ENCODE data around the gene MYL5. TPM values are rescaled to one million over a fixed set of nuclear protein-coding genes. Genes with fewer than 3 reads are reported as not detected.

MYL5 gene
- total RNA-seq, 2 donors from 2014 or later, result 14.6 to 25.7 TPM

DNA sequence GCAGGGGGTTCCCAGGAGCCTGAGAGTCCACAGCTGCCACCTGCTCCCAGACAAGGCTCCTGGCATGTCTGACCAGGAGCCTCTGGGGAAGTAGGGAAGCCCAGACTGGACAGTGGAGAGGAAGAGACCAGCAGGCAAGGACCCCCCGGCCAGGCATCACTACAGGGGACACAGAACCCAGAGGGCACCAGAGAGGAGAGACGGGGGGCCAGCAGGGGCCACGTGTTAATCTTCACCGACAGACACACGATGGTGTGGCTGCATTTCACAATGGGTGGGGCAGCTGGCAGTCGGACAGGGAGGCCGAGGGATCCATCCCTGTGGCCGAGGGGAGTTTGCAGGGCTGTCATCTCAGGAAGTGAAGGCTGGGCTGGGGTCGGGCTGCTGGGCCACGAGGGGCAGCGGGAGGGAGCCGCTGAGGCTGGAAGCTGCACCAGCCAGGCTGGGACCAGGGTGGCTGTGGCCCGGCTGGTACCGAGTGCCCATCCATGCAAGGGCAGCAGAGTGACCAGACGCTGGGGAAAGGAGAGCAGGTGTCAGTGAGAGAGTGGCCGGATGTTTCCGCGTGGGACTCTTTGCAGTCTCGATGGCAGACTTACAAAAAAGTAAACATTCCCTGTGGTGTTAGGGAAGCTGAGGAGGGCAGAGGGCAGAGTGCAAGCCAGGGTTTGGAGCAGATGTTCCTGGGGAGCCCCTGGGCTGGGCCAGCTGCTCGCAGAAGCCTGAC, 44.3 kb upstream of the MYL5 start:
- Histone ChIP-seq H3K4me3 (no peak overlapping the region), H3K27ac (no peak overlapping the region), H3K36me3 (no peaks in the 10 kb centered on the region), H3K4me1 (replicated peaks) (no peaks in the 10 kb centered on the region), H3K27me3 (replicated peaks; ENCODE audit: insufficient read depth) (no peaks in the 10 kb centered on the region), H3K9me3 (no peaks in the 10 kb centered on the region)
- WGBS, result 65% methylated on average over 20 of the region's 20 CpGs
- intact Hi-C loops (cut with DNase I), result no loop called here
- TF ChIP-seq POLR2AphosphoS5 (IDR thresholded peaks at IDR 0.05) (no peak), POLR2A (IDR thresholded peaks at IDR 0.05) (no peak)
- TF ChIP-seq, protein P1, sequence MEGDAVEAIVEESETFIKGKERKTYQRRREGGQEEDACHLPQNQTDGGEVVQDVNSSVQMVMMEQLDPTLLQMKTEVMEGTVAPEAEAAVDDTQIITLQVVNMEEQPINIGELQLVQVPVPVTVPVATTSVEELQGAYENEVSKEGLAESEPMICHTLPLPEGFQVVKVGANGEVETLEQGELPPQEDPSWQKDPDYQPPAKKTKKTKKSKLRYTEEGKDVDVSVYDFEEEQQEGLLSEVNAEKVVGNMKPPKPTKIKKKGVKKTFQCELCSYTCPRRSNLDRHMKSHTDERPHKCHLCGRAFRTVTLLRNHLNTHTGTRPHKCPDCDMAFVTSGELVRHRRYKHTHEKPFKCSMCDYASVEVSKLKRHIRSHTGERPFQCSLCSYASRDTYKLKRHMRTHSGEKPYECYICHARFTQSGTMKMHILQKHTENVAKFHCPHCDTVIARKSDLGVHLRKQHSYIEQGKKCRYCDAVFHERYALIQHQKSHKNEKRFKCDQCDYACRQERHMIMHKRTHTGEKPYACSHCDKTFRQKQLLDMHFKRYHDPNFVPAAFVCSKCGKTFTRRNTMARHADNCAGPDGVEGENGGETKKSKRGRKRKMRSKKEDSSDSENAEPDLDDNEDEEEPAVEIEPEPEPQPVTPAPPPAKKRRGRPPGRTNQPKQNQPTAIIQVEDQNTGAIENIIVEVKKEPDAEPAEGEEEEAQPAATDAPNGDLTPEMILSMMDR (IDR thresholded peaks at IDR 0.05), result no peak
- DNase-seq (ENCODE audit: low spot score), result no peak

DNA sequence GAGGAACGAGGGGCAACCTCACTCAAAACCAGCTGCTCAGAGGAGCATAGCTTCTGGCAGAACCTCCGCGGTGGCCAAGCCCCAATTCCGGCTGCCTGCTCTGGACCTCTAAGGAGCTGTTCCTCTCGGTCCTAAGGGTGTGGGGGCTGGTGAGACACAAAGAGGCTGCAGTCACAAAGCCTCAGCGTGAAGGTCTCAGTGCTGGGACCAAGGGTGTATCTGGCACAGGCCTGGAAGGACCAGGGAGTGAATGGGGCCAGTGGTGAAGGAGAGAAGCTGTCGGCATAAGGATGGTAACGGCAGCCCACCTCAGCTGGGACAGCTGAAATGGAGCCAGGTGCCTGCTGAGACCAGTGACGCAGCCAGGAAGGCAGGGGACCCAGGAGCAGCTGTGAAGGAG, 43.7 kb upstream of the MYL5 start:
- Histone ChIP-seq H3K27me3 (replicated peaks; ENCODE audit: insufficient read depth) (no peaks in the 10 kb centered on the region), H3K27ac (no peak overlapping the region), H3K4me3 (no peak overlapping the region), H3K4me1 (replicated peaks) (no peaks in the 10 kb centered on the region), H3K9me3 (no peaks in the 10 kb centered on the region), H3K36me3 (no peaks in the 10 kb centered on the region)
- intact Hi-C loops (cut with DNase I), result no loop called here
- 71% methylated on average over 9 of the region's 9 CpGs for WGBS
- TF ChIP-seq POLR2AphosphoS5 (IDR thresholded peaks at IDR 0.05), result no peak
- TF ChIP-seq POLR2A (IDR thresholded peaks at IDR 0.05), result no peak
- TF ChIP-seq, protein P1 (IDR thresholded peaks at IDR 0.05), result no peak
- no peak for DNase-seq (ENCODE audit: low spot score)

DNA sequence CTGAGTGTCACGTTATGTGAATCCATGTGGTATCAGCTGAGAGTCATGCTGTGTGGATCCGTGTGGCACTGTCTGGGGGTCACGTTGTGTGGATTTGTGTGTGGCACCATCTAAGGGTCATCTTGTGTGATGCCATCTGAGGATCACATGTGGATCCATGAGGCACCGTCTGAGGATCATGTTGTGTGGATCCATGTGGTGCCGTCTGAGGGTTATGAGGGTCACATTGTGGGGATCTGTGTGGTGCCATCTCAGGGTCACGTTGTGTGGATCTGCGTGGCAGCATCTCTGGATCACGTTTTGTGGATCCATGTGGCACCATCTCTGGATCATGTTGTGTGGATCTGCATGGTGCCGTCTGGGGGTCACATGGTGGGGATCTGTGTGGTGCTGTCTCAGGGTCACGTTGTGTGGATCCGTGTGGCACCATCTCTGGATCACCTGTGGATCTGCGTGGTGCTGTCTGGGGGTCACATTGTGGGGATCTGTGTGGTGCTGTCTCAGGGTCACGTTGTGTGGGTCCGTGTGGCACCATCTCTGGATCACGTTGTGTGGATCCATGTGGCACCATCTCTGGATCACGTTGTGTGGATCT, 42.0 kb upstream of the MYL5 start:
- H3K36me3 ChIP-seq, result no peaks in the 10 kb centered on the region
- no peak overlapping the region for H3K4me3 ChIP-seq
- TF ChIP-seq POLR2A (IDR thresholded peaks at IDR 0.05) (no peak), POLR2AphosphoS5 (IDR thresholded peaks at IDR 0.05) (no peak)
- TF ChIP-seq, protein P1 (IDR thresholded peaks at IDR 0.05), result no peak
- intact Hi-C loops (cut with DNase I), result no loop called here
- no peaks in the 10 kb centered on the region for H3K4me1 ChIP-seq (replicated peaks)
- no peaks in the 10 kb centered on the region for H3K27me3 ChIP-seq (replicated peaks; ENCODE audit: insufficient read depth)
- no peaks in the 10 kb centered on the region for H3K9me3 ChIP-seq
- no peak overlapping the region for H3K27ac ChIP-seq
- 92% methylated on average over 16 of the region's 16 CpGs for WGBS
- no peak for DNase-seq (ENCODE audit: low spot score)

DNA sequence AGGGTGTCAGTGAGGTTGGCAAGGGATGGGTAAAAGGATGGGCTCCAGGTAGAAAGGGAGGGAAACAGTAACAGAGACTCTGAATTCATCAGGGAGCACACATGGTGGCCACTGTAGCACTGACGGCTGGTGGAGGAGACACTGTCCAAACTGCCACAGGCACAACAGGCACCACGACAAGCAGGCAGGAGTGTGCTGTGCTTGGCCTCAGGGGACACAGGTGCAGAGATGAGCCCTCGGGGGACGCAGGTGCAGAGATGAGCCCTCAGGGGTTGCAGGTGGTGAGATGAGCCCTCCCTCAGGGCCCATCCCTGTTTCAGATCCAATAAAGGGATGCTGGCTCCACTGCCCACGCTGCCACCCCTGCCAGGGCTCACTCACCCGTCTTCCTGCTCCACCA, 41.4 kb upstream of the MYL5 start:
- Histone ChIP-seq H3K4me1 (replicated peaks) (no peaks in the 10 kb centered on the region), H3K36me3 (no peaks in the 10 kb centered on the region), H3K27me3 (replicated peaks; ENCODE audit: insufficient read depth) (no peaks in the 10 kb centered on the region), H3K9me3 (no peaks in the 10 kb centered on the region), H3K4me3 (no peak overlapping the region), H3K27ac (no peak overlapping the region)
- TF ChIP-seq POLR2A (IDR thresholded peaks at IDR 0.05) (no peak), POLR2AphosphoS5 (IDR thresholded peaks at IDR 0.05) (no peak)
- TF ChIP-seq, protein P1 (IDR thresholded peaks at IDR 0.05), result no peak
- WGBS, result 79% methylated on average over 6 of the region's 6 CpGs
- intact Hi-C loops (cut with DNase I), result no loop called here
- DNase-seq (ENCODE audit: low spot score), result no peak

DNA sequence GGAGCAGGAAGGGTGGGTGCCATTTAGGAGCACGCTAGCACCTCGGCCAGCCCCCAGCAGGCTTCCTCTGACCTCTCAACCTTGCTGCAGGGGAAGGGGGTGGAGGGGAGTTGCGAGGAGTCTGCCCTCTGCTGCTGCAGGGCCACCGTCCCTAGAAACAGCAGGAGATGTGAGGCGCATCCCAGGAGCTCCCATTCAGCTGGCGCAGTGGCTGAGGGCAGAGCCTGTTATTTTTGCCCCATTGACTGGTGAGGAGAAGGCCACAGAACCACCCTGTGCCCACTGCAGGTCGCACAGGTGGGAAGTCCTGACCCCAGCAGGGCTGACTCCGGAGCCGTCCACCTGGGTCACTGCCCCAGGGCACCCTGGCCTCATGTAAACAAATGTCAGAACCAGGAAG, 40.9 kb upstream of the MYL5 start:
- Histone ChIP-seq H3K27me3 (replicated peaks; ENCODE audit: insufficient read depth) (no peaks in the 10 kb centered on the region), H3K9me3 (no peaks in the 10 kb centered on the region), H3K36me3 (no peaks in the 10 kb centered on the region), H3K27ac (no peak overlapping the region), H3K4me3 (no peak overlapping the region), H3K4me1 (replicated peaks) (no peaks in the 10 kb centered on the region)
- WGBS, result 58% methylated on average over 9 of the region's 9 CpGs
- no peak for TF ChIP-seq POLR2AphosphoS5 (IDR thresholded peaks at IDR 0.05)
- no peak for TF ChIP-seq POLR2A (IDR thresholded peaks at IDR 0.05)
- TF ChIP-seq, protein P1 (IDR thresholded peaks at IDR 0.05), result no peak
- intact Hi-C loops (cut with DNase I), result no loop called here
- DNase-seq (ENCODE audit: low spot score), result no peak
